ENCODE data around the gene CDR2. TPM values are rescaled to one million over a fixed set of nuclear protein-coding genes. Genes with fewer than 3 reads are reported as not detected.

CDR2 gene
- total RNA-seq, 2 donors from 2014 or later = 17.6 to 24.3 TPM

DNA sequence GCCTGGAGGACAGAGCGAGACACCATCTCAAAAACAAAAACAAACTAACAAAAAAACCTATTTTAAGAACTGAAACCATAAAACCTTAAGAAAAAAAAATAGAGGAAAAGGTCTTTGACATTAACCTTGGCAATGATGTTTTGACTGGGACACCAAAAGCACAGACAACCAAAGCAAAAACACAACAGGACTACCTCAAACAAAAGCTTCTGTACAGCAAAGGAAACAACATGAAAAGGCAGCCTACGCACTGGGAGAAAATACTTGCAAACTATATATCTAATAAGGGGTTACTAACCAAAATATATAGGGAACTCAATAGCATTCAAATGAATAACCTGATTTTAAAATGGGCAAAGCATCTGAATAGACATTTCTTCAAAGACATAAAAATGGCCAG is 32.3 kb downstream of the CDR2 start:
- peaks cover 40% of the 10 kb centered on the region for H3K36me3 ChIP-seq (ENCODE audit: control insufficient read depth, insufficient read depth, low read length)
- peaks cover 9% of the 10 kb centered on the region for H3K4me1 Mint-ChIP-seq
- H3K27me3 ChIP-seq (ENCODE audit: control insufficient read depth, insufficient read depth, low read length, poor library complexity, severe bottlenecking) = no peaks in the 10 kb centered on the region
- peaks cover 2% of the 10 kb centered on the region for H3K4me1 ChIP-seq (ENCODE audit: control insufficient read depth, insufficient read depth, low read length)
- no peak for DNase-seq
- H3K4me3 ChIP-seq (ENCODE audit: low read length) = no peak overlapping the region
- H3K27me3 Mint-ChIP-seq (ENCODE audit: insufficient read depth) = no peaks in the 10 kb centered on the region
- H3K9ac ChIP-seq (ENCODE audit: extremely low read depth, low read length, poor library complexity, severe bottlenecking) = no peak overlapping the region
- H3K9me3 Mint-ChIP-seq = peaks cover 40% of the 10 kb centered on the region
- H3K27ac Mint-ChIP-seq = no peak overlapping the region
- no peak overlapping the region for H3K4me3 Mint-ChIP-seq
- no peak for TF ChIP-seq CTCF (conservative IDR thresholded peaks at IDR 0.05)
- 93% methylated on average over 2 of the region's 2 CpGs; no CpG with 5 or more reads in 1 of the 2 experiments for WGBS, 2 experiments (ENCODE audit: insufficient coverage in 1 of 2, insufficient read length in 1 of 2)
- H3K36me3 Mint-ChIP-seq (ENCODE audit: low read depth) = peaks cover 39% of the 10 kb centered on the region
- H3K9me3 ChIP-seq (ENCODE audit: control insufficient read depth, low read length) = peaks cover 38% of the 10 kb centered on the region
- H3K27ac ChIP-seq (ENCODE audit: low read depth, low read length) = no peak overlapping the region

GRCh38 chr16:22340945-22341344 is 33.5 kb downstream of the CDR2 start:
- Mint-ChIP-seq H3K27ac (no peak overlapping the region), H3K27me3 (ENCODE audit: insufficient read depth) (no peaks in the 10 kb centered on the region), H3K9me3 (peaks cover 52% of the 10 kb centered on the region), H3K4me1 (no peaks in the 10 kb centered on the region), H3K4me3 (no peak overlapping the region), H3K36me3 (ENCODE audit: low read depth) (peaks cover 43% of the 10 kb centered on the region)
- no peak overlapping the region for H3K27ac ChIP-seq (ENCODE audit: low read depth, low read length)
- no peaks in the 10 kb centered on the region for H3K4me1 ChIP-seq (ENCODE audit: control insufficient read depth, insufficient read depth, low read length)
- no peaks in the 10 kb centered on the region for H3K27me3 ChIP-seq (ENCODE audit: control insufficient read depth, insufficient read depth, low read length, poor library complexity, severe bottlenecking)
- no peak for TF ChIP-seq CTCF (conservative IDR thresholded peaks at IDR 0.05)
- peaks cover 50% of the 10 kb centered on the region for H3K9me3 ChIP-seq (ENCODE audit: control insufficient read depth, low read length)
- H3K36me3 ChIP-seq (ENCODE audit: control insufficient read depth, insufficient read depth, low read length) = peaks cover 40% of the 10 kb centered on the region
- DNase-seq = no peak
- no peak overlapping the region for H3K9ac ChIP-seq (ENCODE audit: extremely low read depth, low read length, poor library complexity, severe bottlenecking)
- no peak overlapping the region for H3K4me3 ChIP-seq (ENCODE audit: low read length)

DNA sequence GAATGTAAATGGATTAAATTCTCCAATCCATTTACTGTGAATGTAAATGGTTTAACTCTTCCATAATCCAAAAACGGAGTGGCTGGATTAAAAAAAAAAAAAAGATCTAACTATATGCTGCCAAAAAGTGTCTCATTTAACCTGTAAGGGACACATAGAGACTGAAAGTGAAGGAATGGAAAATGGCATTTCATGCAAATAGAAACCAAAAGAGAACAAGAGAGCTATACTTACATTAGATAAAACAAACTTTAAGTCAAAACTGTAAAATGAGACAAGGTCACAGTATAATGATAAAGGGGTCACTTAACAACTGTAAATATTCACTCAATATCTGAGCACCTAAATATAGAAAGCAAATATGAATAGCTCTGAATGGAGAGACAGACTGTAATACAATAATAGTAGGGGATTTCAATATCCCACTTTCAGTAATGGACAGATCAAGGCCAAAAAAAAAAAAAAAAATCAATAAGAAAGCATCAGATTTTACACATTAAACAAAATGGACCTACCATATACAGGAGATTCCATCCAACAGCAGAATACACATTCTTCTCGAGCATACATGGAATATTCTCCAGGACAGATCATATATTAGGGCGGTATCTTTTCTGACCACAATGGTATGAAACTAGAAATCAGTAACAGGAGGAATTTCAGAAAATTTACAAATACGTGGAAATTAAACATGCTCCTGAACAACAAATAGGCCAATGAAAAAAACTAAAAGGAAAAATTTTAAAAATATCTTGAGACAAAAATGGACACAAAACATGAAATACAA is 36.4 kb downstream of the CDR2 start:
- no peak overlapping the region for H3K9ac ChIP-seq (ENCODE audit: extremely low read depth, low read length, poor library complexity, severe bottlenecking)
- 85 to 94% methylated on average over 2 to 4 of the region's 4 CpGs for WGBS, 2 experiments (ENCODE audit: insufficient coverage in 1 of 2, insufficient read length in 1 of 2)
- TF ChIP-seq CTCF (conservative IDR thresholded peaks at IDR 0.05) = no peak
- H3K27me3 ChIP-seq (ENCODE audit: control insufficient read depth, insufficient read depth, low read length, poor library complexity, severe bottlenecking) = no peaks in the 10 kb centered on the region
- H3K27ac ChIP-seq (ENCODE audit: low read depth, low read length) = no peak overlapping the region
- H3K9me3 ChIP-seq (ENCODE audit: control insufficient read depth, low read length) = peaks cover 55% of the 10 kb centered on the region
- H3K4me3 ChIP-seq (ENCODE audit: low read length) = peak overlapping the region; percentile 25
- Mint-ChIP-seq H3K27me3 (ENCODE audit: insufficient read depth) (no peaks in the 10 kb centered on the region), H3K27ac (no peak overlapping the region), H3K4me1 (no peaks in the 10 kb centered on the region), H3K9me3 (peaks cover 55% of the 10 kb centered on the region), H3K4me3 (no peak overlapping the region), H3K36me3 (ENCODE audit: low read depth) (peaks cover 67% of the 10 kb centered on the region)
- peaks cover 58% of the 10 kb centered on the region for H3K36me3 ChIP-seq (ENCODE audit: control insufficient read depth, insufficient read depth, low read length)
- no peaks in the 10 kb centered on the region for H3K4me1 ChIP-seq (ENCODE audit: control insufficient read depth, insufficient read depth, low read length)
- no peak for DNase-seq

Data from endodermal cell (in vitro differentiated cells).